Vagina (tissue), 2 donors: ENCODE results near the gene LDLRAD4.

Experiments
- POLR2A ChIP-seq, 2 donors: fragments of 450-650 bp; IDR thresholded peaks; one replicate each; pipeline ENCODE4 v1.6.1; 2017; ENCODE audit warnings: antibody characterized with exemption in 2 of 2, mild to moderate bottlenecking in 2 of 2, moderate library complexity in 2 of 2
- POLR2AphosphoS5 ChIP-seq, 2 donors: sonication (generic); formaldehyde crosslinking; IDR thresholded peaks; one replicate each; pipeline ENCODE4 v1.9.0; 2017; ENCODE audit warnings: antibody characterized with exemption in 2 of 2, mild to moderate bottlenecking in 2 of 2, low read depth in 1 of 2; ENCODE audit not compliant: insufficient read depth in 1 of 2
- TF ChIP-seq, protein P1 (sequence below), 3 experiments: fragments of 450-650 bp in 2 of 3; fragments of 200-600 bp in 1 of 3; sonication (generic) in 1 of 3; IDR thresholded peaks; one replicate each; pipeline ENCODE4 v1.5.1; 2017 to 2019; ENCODE audit warnings: antibody characterized with exemption in 3 of 3, mild to moderate bottlenecking in 2 of 3, moderate library complexity in 2 of 3

DNA sequence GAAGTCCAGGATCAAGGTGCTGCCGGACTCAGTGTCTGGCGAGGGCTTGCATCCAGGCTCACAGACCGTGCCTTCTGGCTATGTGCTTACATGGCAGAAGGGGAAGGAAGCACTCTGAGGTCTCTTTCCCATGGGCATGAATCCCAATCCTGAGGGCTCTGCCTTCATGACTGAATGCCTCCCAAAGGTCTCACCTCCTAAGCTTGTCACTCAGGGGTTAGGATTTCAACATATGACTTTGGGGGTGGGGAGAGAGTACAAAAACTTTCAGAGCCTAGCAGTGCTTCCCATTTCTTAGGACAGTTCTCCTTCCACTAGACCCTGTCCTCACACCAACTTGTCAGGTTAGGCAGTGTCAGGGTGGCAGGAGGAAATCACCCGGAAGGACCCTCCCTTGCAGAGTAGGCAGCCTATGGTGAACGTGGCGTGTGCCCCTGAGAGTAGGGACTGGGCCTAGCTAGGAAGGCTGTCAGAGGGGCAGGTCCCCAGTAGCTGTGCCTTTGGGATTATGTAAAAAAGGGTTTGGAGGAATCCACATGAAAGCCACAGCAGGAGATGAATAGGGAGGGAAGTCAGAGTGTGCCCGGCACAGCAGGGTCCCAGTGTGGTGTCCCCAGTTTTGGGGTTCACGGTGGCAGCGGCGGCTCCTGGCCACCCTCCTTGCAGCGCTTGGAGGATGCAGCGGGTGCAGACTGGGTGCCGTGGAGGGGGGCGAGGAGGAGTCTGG lies 233.3 kb downstream of the LDLRAD4 start:
- TF ChIP-seq, protein P1, sequence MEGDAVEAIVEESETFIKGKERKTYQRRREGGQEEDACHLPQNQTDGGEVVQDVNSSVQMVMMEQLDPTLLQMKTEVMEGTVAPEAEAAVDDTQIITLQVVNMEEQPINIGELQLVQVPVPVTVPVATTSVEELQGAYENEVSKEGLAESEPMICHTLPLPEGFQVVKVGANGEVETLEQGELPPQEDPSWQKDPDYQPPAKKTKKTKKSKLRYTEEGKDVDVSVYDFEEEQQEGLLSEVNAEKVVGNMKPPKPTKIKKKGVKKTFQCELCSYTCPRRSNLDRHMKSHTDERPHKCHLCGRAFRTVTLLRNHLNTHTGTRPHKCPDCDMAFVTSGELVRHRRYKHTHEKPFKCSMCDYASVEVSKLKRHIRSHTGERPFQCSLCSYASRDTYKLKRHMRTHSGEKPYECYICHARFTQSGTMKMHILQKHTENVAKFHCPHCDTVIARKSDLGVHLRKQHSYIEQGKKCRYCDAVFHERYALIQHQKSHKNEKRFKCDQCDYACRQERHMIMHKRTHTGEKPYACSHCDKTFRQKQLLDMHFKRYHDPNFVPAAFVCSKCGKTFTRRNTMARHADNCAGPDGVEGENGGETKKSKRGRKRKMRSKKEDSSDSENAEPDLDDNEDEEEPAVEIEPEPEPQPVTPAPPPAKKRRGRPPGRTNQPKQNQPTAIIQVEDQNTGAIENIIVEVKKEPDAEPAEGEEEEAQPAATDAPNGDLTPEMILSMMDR (IDR thresholded peaks at IDR 0.05) = no peak
- TF ChIP-seq POLR2A (IDR thresholded peaks at IDR 0.05) (no peak), POLR2AphosphoS5 (IDR thresholded peaks at IDR 0.05; ENCODE audit: insufficient read depth in 1 of 2, low read depth in 1 of 2) (no peak)
